Measurements from ENCODE around the gene STK36. TPM values are rescaled to one million over a fixed set of nuclear protein-coding genes. Genes with fewer than 3 reads are reported as not detected.

STK36 gene
- polyA plus RNA-seq, 1 experiment, result 53.1 TPM

GRCh38 chr2:218642786-218643185 lies 29.1 kb upstream of the STK36 start:
- Histone ChIP-seq H3K27ac (ENCODE audit: low read depth, low read length) (no peak overlapping the region), H3K9me3 (ENCODE audit: control insufficient read depth, insufficient read depth, low read length) (no peaks in the 10 kb centered on the region), H3K27me3 (ENCODE audit: control insufficient read depth, insufficient read depth, low read length) (no peaks in the 10 kb centered on the region), H3K4me3 (ENCODE audit: low read depth, low read length) (no peak overlapping the region)
- CTCF ChIA-PET, result interaction anchor here (2.0 kb wide), 1 partner anchor 205 kb away, joined by 5 read pairs; no protein-coding TSS in a partner anchor
- TF ChIP-seq CTCF (IDR thresholded peaks at IDR 0.05; ENCODE audit: low read depth, low read length), result no peak
- POLR2A ChIA-PET, result no interaction called here
- DNase-seq (ENCODE audit: low read depth, low spot score), result no peak

- H3K4me3 ChIP-seq (ENCODE audit: low read depth, low read length), result no peak overlapping the region
- ChIA-PET CTCF (interaction anchor here (2.0 kb wide), 1 partner anchor 204 kb away, joined by 5 read pairs; no protein-coding TSS in a partner anchor), POLR2A (no interaction called here)
- no peaks in the 10 kb centered on the region for H3K9me3 ChIP-seq (ENCODE audit: control insufficient read depth, insufficient read depth, low read length)
- no peak overlapping the region for H3K27ac ChIP-seq (ENCODE audit: low read depth, low read length)
- no peaks in the 10 kb centered on the region for H3K27me3 ChIP-seq (ENCODE audit: control insufficient read depth, insufficient read depth, low read length)
- TF ChIP-seq CTCF (IDR thresholded peaks at IDR 0.05; ENCODE audit: low read depth, low read length), result no peak
- DNase-seq (ENCODE audit: low read depth, low spot score), result no peak
Observed at GRCh38 chr2:218643751-218644310, 28.1 kb upstream of the STK36 start.

GRCh38 chr2:218644721-218645120 lies 27.2 kb upstream of the STK36 start:
- H3K27me3 ChIP-seq (ENCODE audit: control insufficient read depth, insufficient read depth, low read length), result no peaks in the 10 kb centered on the region
- ChIA-PET CTCF (no interaction called here), POLR2A (no interaction called here)
- peak overlapping the region; percentile 3 for H3K27ac ChIP-seq (ENCODE audit: low read depth, low read length)
- no peak for TF ChIP-seq CTCF (IDR thresholded peaks at IDR 0.05; ENCODE audit: low read depth, low read length)
- H3K4me3 ChIP-seq (ENCODE audit: low read depth, low read length), result no peak overlapping the region
- H3K9me3 ChIP-seq (ENCODE audit: control insufficient read depth, insufficient read depth, low read length), result no peaks in the 10 kb centered on the region
- DNase-seq (ENCODE audit: low read depth, low spot score), result no peak

- ChIA-PET POLR2A (no interaction called here), CTCF (no interaction called here)
- H3K27me3 ChIP-seq (ENCODE audit: control insufficient read depth, insufficient read depth, low read length), result no peaks in the 10 kb centered on the region
- H3K27ac ChIP-seq (ENCODE audit: low read depth, low read length), result no peak overlapping the region
- no peak overlapping the region for H3K4me3 ChIP-seq (ENCODE audit: low read depth, low read length)
- no peak for DNase-seq (ENCODE audit: low read depth, low spot score)
- no peaks in the 10 kb centered on the region for H3K9me3 ChIP-seq (ENCODE audit: control insufficient read depth, insufficient read depth, low read length)
- TF ChIP-seq CTCF (IDR thresholded peaks at IDR 0.05; ENCODE audit: low read depth, low read length), result no peak
Observed at GRCh38 chr2:218645126-218645525, 26.8 kb upstream of the STK36 start.

GRCh38 chr2:218648088-218648786 lies 23.6 kb upstream of the STK36 start:
- H3K9me3 ChIP-seq (ENCODE audit: control insufficient read depth, insufficient read depth, low read length), result no peaks in the 10 kb centered on the region
- TF ChIP-seq CTCF (IDR thresholded peaks at IDR 0.05; ENCODE audit: low read depth, low read length), result peak; percentile 86
- POLR2A ChIA-PET, result interaction anchor here (0.6 kb wide), 1 partner anchor 950 kb away, joined by 3 read pairs; no protein-coding TSS in a partner anchor
- H3K27ac ChIP-seq (ENCODE audit: low read depth, low read length), result no peak overlapping the region
- H3K4me3 ChIP-seq (ENCODE audit: low read depth, low read length), result no peak overlapping the region
- CTCF ChIA-PET, result interaction anchor here (0.6 to 4.1 kb wide), 25 partner anchors 9 to 663 kb away, joined by 3 to 32 read pairs (median 4); partner anchors contain the start of genes BCS1L, PLCD4, RNF25 and STK36
- DNase-seq (ENCODE audit: low read depth, low spot score), result peak; percentile 49
- H3K27me3 ChIP-seq (ENCODE audit: control insufficient read depth, insufficient read depth, low read length), result no peaks in the 10 kb centered on the region

Data from AG04450 (cell line).